PC-3 (cell line): ENCODE measurements around the gene ITGAL.
"Not testable (repeated sequence)": the region's sequence is repeated elsewhere in the genome, so short reads cannot be mapped to it uniquely, and the experiment has no call there.

Source experiments
- EZH2 ChIP-seq: fragments of 300-600 bp; sonication (generic); IDR thresholded peaks from one replicate; pipeline ENCODE4 v1.6.1; 2017; ENCODE audit warnings: antibody characterized with exemption, mild to moderate bottlenecking, low read length; ENCODE audit not compliant: unreplicated experiment
- TF ChIP-seq, protein P1 (sequence below): fragments of 300-600 bp; sonication (generic); conservative IDR thresholded peaks from 2 replicates; pipeline ENCODE4 v1.5.1; 2017; ENCODE audit warnings: antibody characterized with exemption, low read depth, mild to moderate bottlenecking, low read length

DNA sequence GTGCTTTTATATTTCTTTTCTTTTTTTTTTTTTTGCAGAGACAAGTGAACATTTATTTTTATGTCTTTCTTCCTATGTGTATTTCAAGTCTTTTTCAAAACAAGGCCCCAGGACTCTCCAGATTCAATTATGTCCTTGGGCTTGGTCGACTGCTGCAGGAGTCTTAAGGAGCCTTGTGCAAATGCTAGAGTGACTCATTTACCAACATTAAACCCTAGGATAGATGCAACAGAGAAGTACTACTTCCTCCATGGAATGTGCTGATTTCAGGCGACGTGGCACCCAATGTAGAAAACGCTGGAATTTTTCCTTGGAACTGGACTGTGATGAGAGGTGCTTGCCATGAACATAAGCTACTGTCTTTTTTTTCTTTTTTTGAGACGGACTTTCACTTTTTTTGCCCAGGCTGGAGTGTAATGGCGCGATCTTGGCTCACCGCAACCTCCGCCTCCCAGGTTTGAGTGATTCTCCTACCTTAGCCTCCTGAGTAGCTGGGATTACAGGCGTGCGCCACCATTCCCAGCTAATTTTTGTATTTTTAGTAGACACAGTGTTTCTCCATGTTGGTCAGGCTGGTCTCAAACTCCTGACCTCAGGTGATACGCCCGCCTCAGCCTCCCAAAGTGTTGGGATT is 64.0 kb downstream of the ITGAL start:
- TF ChIP-seq, protein P1, sequence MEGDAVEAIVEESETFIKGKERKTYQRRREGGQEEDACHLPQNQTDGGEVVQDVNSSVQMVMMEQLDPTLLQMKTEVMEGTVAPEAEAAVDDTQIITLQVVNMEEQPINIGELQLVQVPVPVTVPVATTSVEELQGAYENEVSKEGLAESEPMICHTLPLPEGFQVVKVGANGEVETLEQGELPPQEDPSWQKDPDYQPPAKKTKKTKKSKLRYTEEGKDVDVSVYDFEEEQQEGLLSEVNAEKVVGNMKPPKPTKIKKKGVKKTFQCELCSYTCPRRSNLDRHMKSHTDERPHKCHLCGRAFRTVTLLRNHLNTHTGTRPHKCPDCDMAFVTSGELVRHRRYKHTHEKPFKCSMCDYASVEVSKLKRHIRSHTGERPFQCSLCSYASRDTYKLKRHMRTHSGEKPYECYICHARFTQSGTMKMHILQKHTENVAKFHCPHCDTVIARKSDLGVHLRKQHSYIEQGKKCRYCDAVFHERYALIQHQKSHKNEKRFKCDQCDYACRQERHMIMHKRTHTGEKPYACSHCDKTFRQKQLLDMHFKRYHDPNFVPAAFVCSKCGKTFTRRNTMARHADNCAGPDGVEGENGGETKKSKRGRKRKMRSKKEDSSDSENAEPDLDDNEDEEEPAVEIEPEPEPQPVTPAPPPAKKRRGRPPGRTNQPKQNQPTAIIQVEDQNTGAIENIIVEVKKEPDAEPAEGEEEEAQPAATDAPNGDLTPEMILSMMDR = not testable (repeated sequence)
- not testable (repeated sequence) for TF ChIP-seq EZH2
